Panc1 (cell line): ENCODE measurements around the gene CEMIP. TPM values are rescaled to one million over a fixed set of nuclear protein-coding genes. Genes with fewer than 3 reads are reported as not detected.

Experiments used
- ATAC-seq: fragments of 200-7000 bp; cut with Tn5 transposase; 2 replicates; pipeline ENCODE4 v1.9.1; 2020; ENCODE audit warnings: mild to moderate bottlenecking, moderate library complexity
- BruUV-seq: library from RNA; stranded (reverse); fragments of 400-500 nt; replicated peaks from 2 replicates; lab custom pipeline; 2021; lab: Mats Ljungman, UMichigan
- CTCF ChIA-PET: fragments of 300-600 bp; sonication (Branson Sonifier 250); formaldehyde crosslinking; loops from one replicate; lab custom pipeline; 2022; ENCODE audit warnings: antibody characterized with exemption; lab: Charles Lee
- POLR2A ChIA-PET: fragments of 300-600 bp; sonication (Branson Sonifier 250); formaldehyde crosslinking; loops from one replicate; lab custom pipeline; 2022; ENCODE audit warnings: antibody characterized with exemption; lab: Charles Lee
- DNase-seq: peaks from one replicate; pipeline ENCODE4 v3.0.0-alpha.2; 2010; ENCODE audit warnings: low read depth, low spot score
- H3K27ac ChIP-seq: 2 replicates; pipeline ENCODE4 v1.5.1; 2011; ENCODE audit warnings: mild to moderate bottlenecking, low read length, inconsistent platforms
- H3K27me3 ChIP-seq: fragments of 200-500 bp; sonication (Bioruptor generic); 2 replicates; pipeline ENCODE4 v1.6.0; 2014; ENCODE audit warnings: low read length, inconsistent platforms; ENCODE audit not compliant: control insufficient read depth, insufficient read depth
- H3K36me3 ChIP-seq: fragments of 200-500 bp; sonication (Bioruptor generic); 2 replicates; pipeline ENCODE4 v1.5.1; 2014; ENCODE audit warnings: inconsistent platforms, mild to moderate bottlenecking, low read length, moderate library complexity; ENCODE audit not compliant: control insufficient read depth, insufficient read depth
- H3K4me1 ChIP-seq: 2 replicates; pipeline ENCODE4 v1.5.1; 2011; ENCODE audit warnings: inconsistent platforms, mild to moderate bottlenecking, low read length, moderate library complexity; ENCODE audit not compliant: control insufficient read depth, insufficient read depth
- H3K4me3 ChIP-seq, 2 experiments: 2 replicates each; pipeline ENCODE4 v1.5.1; 2011 to 2012; ENCODE audit warnings: low read depth in 2 of 2, low read length in 2 of 2, mild to moderate bottlenecking in 2 of 2, inconsistent platforms in 1 of 2, moderate library complexity in 1 of 2
- H3K9me3 ChIP-seq: fragments of 200-500 bp; sonication (Bioruptor generic); 2 replicates; pipeline ENCODE4 v1.5.1; 2014; ENCODE audit warnings: low read depth, mild to moderate bottlenecking, inconsistent platforms, low read length, moderate library complexity; ENCODE audit not compliant: control insufficient read depth, insufficient read depth
- CTCF ChIP-seq: fragments of 450-650 bp; IDR thresholded peaks from 2 replicates; pipeline ENCODE4 v1.5.1; 2017; ENCODE audit warnings: mild to moderate bottlenecking
- POLR2AphosphoS5 ChIP-seq: IDR thresholded peaks from 2 replicates; pipeline ENCODE4 v1.6.1; 2012; ENCODE audit warnings: mild to moderate bottlenecking, low read depth, low read length, moderate library complexity
- REST ChIP-seq, 2 experiments: IDR thresholded peaks; 2 replicates each; pipeline ENCODE4 v1.6.1; 2011 to 2012; ENCODE audit warnings: low read depth in 2 of 2, control low read depth in 1 of 2, low read length in 1 of 2, mild to moderate bottlenecking in 1 of 2, moderate library complexity in 1 of 2; ENCODE audit not compliant: insufficient read depth in 1 of 2
- SIN3A ChIP-seq: IDR thresholded peaks from 2 replicates; pipeline ENCODE4 v1.6.1; 2012; ENCODE audit warnings: low read depth, mild to moderate bottlenecking, low read length, moderate library complexity, borderline replicate concordance; ENCODE audit not compliant: insufficient read depth
- TCF7L2 ChIP-seq: IDR thresholded peaks from 2 replicates; pipeline ENCODE4 v1.6.1; 2011; ENCODE audit warnings: mild to moderate bottlenecking, low read depth, low read length, inconsistent platforms
- in situ Hi-C: cut with HindIII; loops from 2 replicates; pipeline ENCODE4 v1.10.0; 2016; ENCODE audit warnings: low sequenced_read_pairs, low pct_unique_long_range_greater_than_20kb
- intact Hi-C: fragments of 100-400 bp; cut with micrococcal nuclease; formaldehyde crosslinking; loops from one replicate; pipeline ENCODE4 v1.10.0; 2022; ENCODE audit not compliant: unreplicated experiment
- total RNA-seq: library from RNA; stranded (reverse); gene quantifications from one replicate; pipeline ENCODE4 v1.2.1, GENCODE V29; 2021; ENCODE audit not compliant: unreplicated experiment

Gene CEMIP
- total RNA-seq, 1 experiment from 2014 or later, result 0.46 TPM

GRCh38 chr15:80892414-80892813 is 113.2 kb downstream of the CEMIP start:
- intact Hi-C loops, result no loop called here
- no peak overlapping the region for H3K27ac ChIP-seq
- no peaks in the 10 kb centered on the region; the same call in 1 of the 2 replicates for H3K27me3 ChIP-seq
- DNase-seq, result no peak
- TF ChIP-seq POLR2AphosphoS5 (no peak), REST (IDR thresholded peaks at IDR 0.05; ENCODE audit: insufficient read depth in 1 of 2, low read depth in 2 of 2, low read length in 1 of 2) (no peak), TCF7L2 (no peak), CTCF (no peak), SIN3A (no peak)
- in situ Hi-C loops, result no loop called here
- ATAC-seq, result no peak
- ChIA-PET POLR2A (no interaction called here), CTCF (no interaction called here)
- 0 out of 2 replicates have a peak, but pooled peaks cover 1% of the 10 kb centered on the region for H3K4me1 ChIP-seq
- H3K4me3 ChIP-seq, result no peak overlapping the region
- no peaks in the 10 kb centered on the region for H3K9me3 ChIP-seq
- no peaks in the 10 kb centered on the region for H3K36me3 ChIP-seq
- no TSS peak for BruUV-seq

GRCh38 chr15:80893777-80894176 is 114.6 kb downstream of the CEMIP start:
- DNase-seq (no peak), ATAC-seq (no peak)
- Histone ChIP-seq H3K27ac (no peak overlapping the region), H3K4me1 (no peaks in the 10 kb centered on the region), H3K4me3 (no peak overlapping the region), H3K36me3 (no peaks in the 10 kb centered on the region), H3K9me3 (no peaks in the 10 kb centered on the region), H3K27me3 (no peaks in the 10 kb centered on the region; the same call in 1 of the 2 replicates)
- in situ Hi-C loops (no loop called here), intact Hi-C loops (no loop called here)
- ChIA-PET CTCF (no interaction called here), POLR2A (no interaction called here)
- TF ChIP-seq TCF7L2, result no peak
- TF ChIP-seq SIN3A, result no peak
- no peak for TF ChIP-seq CTCF
- TF ChIP-seq REST (IDR thresholded peaks at IDR 0.05; ENCODE audit: insufficient read depth in 1 of 2, low read depth in 2 of 2, low read length in 1 of 2), result no peak
- no peak for TF ChIP-seq POLR2AphosphoS5
- no TSS peak for BruUV-seq
